Coronary artery (tissue), 2 donors: ENCODE measurements around the gene C8B.

Experiments
- DNase-seq: peaks from one replicate; pipeline ENCODE4 v3.0.0-alpha.2; 2017; ENCODE audit warnings: low spot score
- H3K27ac ChIP-seq, 2 donors: fragments of 200-600 bp; sonication (generic); one replicate each; pipeline ENCODE4 v1.5.1; 2016 to 2019
- H3K4me3 ChIP-seq: fragments of 200-600 bp; sonication (generic); 2 replicates; pipeline ENCODE4 v1.5.1; 2016; ENCODE audit warnings: mild to moderate bottlenecking, moderate library complexity
- TF ChIP-seq, protein P1 (sequence below): fragments of 200-600 bp; sonication (generic); IDR thresholded peaks from one replicate; pipeline ENCODE4 v1.5.1; 2019; ENCODE audit warnings: antibody characterized with exemption

Gene C8B

DNA sequence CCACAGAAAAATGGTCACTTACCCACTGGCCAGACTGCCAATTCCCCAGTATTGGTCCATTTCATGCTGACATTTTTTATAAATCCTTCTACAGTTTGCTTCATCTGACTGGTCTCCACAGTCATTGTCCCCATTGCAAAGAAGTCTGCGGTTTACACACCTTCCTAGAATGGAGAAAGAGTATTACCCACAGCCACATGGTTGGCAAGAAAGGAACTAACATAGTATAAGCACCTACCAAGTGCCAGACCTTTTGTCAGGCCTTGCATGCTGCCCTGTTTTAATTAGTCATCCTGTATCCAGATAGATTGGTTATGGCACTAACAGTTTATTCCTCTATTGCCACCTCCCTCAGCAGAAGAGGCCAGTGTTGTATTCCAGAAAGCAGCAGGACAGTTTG lies 11.2 kb downstream of the C8B start:
- TF ChIP-seq, protein P1, sequence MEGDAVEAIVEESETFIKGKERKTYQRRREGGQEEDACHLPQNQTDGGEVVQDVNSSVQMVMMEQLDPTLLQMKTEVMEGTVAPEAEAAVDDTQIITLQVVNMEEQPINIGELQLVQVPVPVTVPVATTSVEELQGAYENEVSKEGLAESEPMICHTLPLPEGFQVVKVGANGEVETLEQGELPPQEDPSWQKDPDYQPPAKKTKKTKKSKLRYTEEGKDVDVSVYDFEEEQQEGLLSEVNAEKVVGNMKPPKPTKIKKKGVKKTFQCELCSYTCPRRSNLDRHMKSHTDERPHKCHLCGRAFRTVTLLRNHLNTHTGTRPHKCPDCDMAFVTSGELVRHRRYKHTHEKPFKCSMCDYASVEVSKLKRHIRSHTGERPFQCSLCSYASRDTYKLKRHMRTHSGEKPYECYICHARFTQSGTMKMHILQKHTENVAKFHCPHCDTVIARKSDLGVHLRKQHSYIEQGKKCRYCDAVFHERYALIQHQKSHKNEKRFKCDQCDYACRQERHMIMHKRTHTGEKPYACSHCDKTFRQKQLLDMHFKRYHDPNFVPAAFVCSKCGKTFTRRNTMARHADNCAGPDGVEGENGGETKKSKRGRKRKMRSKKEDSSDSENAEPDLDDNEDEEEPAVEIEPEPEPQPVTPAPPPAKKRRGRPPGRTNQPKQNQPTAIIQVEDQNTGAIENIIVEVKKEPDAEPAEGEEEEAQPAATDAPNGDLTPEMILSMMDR: no peak
- no peak for DNase-seq
- H3K4me3 ChIP-seq: no peak overlapping the region
- no peak overlapping the region for H3K27ac ChIP-seq

DNA sequence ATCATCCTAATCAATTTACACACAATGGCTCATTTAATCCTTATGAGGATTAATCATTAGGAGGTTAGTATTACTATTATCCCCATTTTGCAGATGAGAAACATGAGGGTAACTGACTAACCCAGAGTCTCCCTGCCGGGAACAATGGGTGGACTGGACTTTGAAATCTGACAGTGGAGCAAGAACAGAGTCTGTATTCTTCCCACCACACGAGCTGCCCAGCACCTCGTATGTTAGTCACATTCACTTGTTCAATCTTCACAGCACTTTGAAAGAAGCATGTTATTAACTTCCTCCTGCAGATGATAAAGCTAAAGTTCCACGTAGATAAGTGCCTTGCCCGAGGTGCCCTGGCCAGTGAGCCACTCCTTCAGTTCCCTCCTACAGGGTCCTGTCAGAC lies 12.4 kb downstream of the C8B start:
- Histone ChIP-seq H3K4me3 (no peak overlapping the region), H3K27ac (no peak overlapping the region)
- TF ChIP-seq, protein P1: no peak
- no peak for DNase-seq

DNA sequence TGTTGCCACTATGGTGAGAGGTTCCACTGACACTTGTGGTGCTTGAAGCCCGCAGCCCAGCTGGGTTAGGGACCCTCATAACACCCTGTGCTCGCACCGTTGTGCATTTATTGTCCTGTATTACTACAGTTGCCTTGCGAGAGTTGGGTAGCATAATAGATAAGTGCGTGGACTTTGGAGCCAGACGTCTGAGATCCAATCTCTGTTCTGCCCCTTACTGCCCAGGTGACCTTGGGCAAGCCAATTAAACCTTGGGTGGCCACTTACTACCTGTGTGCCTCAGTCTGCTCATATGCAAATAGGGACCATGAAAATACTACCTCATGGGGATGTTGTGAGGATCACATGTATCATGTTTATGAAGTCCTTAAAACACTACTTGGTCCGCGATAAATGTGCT lies 13.3 kb downstream of the C8B start:
- Histone ChIP-seq H3K4me3 (no peak overlapping the region), H3K27ac (no peak overlapping the region)
- no peak for DNase-seq
- TF ChIP-seq, protein P1: no peak

DNA sequence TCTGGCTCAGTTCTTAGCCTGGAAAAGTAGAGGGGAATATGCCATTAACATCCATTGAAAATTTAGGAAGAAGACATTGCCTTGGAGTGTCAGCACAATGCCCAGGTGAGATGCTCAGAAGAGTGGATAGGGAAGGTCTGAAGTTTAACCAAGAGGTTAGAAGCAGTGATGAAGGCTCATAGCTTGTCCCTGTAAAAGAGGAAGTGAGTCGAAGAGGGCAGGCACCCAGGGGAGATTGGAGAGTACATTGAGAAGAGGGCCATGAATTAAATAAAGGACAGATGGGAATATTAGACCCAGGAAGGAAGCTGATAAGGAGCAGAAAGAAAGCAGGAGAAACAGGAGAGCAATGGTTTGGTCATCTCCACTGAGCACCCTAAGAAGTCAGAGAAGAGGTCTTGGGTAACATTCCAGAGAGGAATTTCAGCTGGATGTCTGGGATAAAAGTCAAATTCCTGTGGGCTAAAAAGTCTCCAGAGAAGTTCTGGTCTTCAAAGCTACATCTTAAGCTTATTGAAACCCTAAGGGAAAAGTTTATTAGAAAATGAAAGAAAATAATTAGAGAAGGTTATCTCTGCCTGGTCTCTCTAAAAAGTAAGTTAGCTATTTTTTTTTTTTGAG lies 17.3 kb downstream of the C8B start:
- TF ChIP-seq, protein P1: no peak
- Histone ChIP-seq H3K4me3 (no peak overlapping the region), H3K27ac (no peak overlapping the region)
- DNase-seq: no peak

DNA sequence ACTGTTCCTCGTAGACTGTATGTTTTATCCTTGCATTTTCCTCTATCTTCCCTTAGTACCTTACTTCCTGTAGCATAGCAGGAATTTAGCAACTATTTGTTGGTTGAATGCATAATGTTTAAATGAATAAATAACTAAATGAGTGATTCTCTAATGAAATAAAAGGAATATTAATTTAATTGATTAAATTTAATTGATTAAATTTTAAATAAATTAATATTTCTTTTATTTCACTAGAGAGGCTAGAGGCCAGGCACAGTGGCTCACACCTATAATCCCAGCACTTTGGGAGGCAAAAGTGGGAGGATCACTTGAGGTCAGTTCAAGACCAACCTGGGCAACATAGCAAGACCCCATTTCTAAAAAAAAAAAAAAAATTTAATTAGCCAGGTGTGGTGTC lies 25.8 kb downstream of the C8B start:
- DNase-seq: no peak
- Histone ChIP-seq H3K27ac (no peak overlapping the region), H3K4me3 (no peak overlapping the region)
- TF ChIP-seq, protein P1: no peak

DNA sequence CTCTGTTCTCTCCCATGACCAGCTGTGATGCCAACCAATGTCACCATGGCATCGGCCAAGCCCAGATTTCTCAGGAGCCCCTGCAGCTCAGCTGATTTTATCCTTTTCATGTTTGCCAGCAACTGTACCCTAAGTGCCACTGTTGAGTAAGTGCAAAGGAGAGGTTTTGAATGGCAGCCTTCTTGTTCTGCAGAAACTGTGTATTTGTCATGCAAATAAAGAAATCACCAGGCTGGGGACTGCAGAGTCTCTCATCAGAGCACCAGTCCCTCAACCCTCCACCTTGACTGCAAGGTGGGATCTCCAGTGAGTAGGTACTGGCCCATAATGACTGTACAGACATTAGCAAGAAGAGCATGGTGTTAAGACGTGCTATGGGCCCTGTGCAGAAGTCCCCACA lies 26.6 kb downstream of the C8B start:
- DNase-seq: no peak
- TF ChIP-seq, protein P1: no peak
- Histone ChIP-seq H3K27ac (no peak overlapping the region), H3K4me3 (no peak overlapping the region)

DNA sequence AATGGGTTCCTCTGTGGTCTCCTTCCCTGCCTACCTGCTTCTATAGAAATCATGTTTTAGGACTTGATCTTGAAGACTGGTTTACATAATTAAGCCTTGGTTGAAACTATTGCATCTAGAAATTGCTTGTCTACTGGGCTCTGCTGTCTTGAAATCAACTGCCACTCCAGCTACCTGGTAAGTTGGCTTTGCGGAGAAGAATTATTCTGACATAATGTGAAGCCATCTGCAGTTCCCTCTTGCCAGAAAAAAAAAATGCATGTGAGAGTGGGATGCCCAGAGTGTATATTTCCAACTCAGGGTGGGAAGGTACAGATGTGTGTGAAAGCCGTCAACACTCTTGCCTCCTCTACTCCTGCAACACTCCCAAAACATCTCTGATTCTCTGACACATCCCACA lies 27.2 kb downstream of the C8B start:
- no peak overlapping the region for H3K27ac ChIP-seq
- no peak overlapping the region for H3K4me3 ChIP-seq
- TF ChIP-seq, protein P1: no peak
- no peak for DNase-seq
